ENCODE measurements around the gene ZFYVE19.

Gene ZFYVE19

GRCh38 chr15:40812721-40813425 lies 6.0 kb downstream of the ZFYVE19 start:
- no peak overlapping the region for H3K4me3 ChIP-seq (ENCODE audit: low read length)
- TF ChIP-seq ZNF274 (IDR thresholded peaks at IDR 0.05; ENCODE audit: low read depth, low read length): no peak

- H3K4me3 ChIP-seq (ENCODE audit: low read length): no peak overlapping the region
- TF ChIP-seq ZNF274 (IDR thresholded peaks at IDR 0.05; ENCODE audit: low read depth, low read length): no peak
Observed at GRCh38 chr15:40815042-40815698, 8.3 kb downstream of the ZFYVE19 start.

GRCh38 chr15:40819048-40819447 lies 12.2 kb downstream of the ZFYVE19 start:
- H3K4me3 ChIP-seq (ENCODE audit: low read length): no peak overlapping the region
- no peak for TF ChIP-seq ZNF274 (IDR thresholded peaks at IDR 0.05; ENCODE audit: low read depth, low read length)

GRCh38 chr15:40821195-40821594 lies 14.3 kb downstream of the ZFYVE19 start:
- no peak for TF ChIP-seq ZNF274 (IDR thresholded peaks at IDR 0.05; ENCODE audit: low read depth, low read length)

GRCh38 chr15:40823572-40824343 lies 16.9 kb downstream of the ZFYVE19 start:
- H3K4me3 ChIP-seq (ENCODE audit: low read length): no peak overlapping the region
- TF ChIP-seq ZNF274 (IDR thresholded peaks at IDR 0.05; ENCODE audit: low read depth, low read length): no peak

More at GRCh38 chr15:40821195-40821594, 14.3 kb downstream of the ZFYVE19 start:
- H3K4me3 ChIP-seq (ENCODE audit: low read length): no peak overlapping the region

- H3K4me3 ChIP-seq (ENCODE audit: low read length): no peak overlapping the region
- no peak for TF ChIP-seq ZNF274 (IDR thresholded peaks at IDR 0.05; ENCODE audit: low read depth, low read length)
Observed at GRCh38 chr15:40825661-40826422, 19.0 kb downstream of the ZFYVE19 start.

GRCh38 chr15:40826423-40827075 lies 19.7 kb downstream of the ZFYVE19 start:
- TF ChIP-seq ZNF274 (IDR thresholded peaks at IDR 0.05; ENCODE audit: low read depth, low read length): no peak
- no peak overlapping the region for H3K4me3 ChIP-seq (ENCODE audit: low read length)

GRCh38 chr15:40828447-40829036 lies 21.7 kb downstream of the ZFYVE19 start, which contains the start of gene PPP1R14D:
TSS of gene PPP1R14D (minus strand) at chr15:40828708. CDS start at chr15:40828641, 67 bp downstream.
- H3K4me3 ChIP-seq (ENCODE audit: low read length): no peak within 1 kb of the TSS

GRCh38 chr15:40829115-40829514 lies 22.2 kb downstream of the ZFYVE19 start:
- no peak for TF ChIP-seq ZNF274 (IDR thresholded peaks at IDR 0.05; ENCODE audit: low read depth, low read length)
- H3K4me3 ChIP-seq (ENCODE audit: low read length): no peak overlapping the region

More at GRCh38 chr15:40828447-40829036, 21.7 kb downstream of the ZFYVE19 start, which contains the start of gene PPP1R14D:
- no peak for TF ChIP-seq ZNF274 (IDR thresholded peaks at IDR 0.05; ENCODE audit: low read depth, low read length)

GRCh38 chr15:40830884-40831283 lies 24.0 kb downstream of the ZFYVE19 start:
- TF ChIP-seq ZNF274 (IDR thresholded peaks at IDR 0.05; ENCODE audit: low read depth, low read length): no peak
- no peak overlapping the region for H3K4me3 ChIP-seq (ENCODE audit: low read length)

- no peak for TF ChIP-seq ZNF274 (IDR thresholded peaks at IDR 0.05; ENCODE audit: low read depth, low read length)
- H3K4me3 ChIP-seq (ENCODE audit: low read length): no peak overlapping the region
Observed at GRCh38 chr15:40831861-40832260, 25.0 kb downstream of the ZFYVE19 start.

- H3K4me3 ChIP-seq (ENCODE audit: low read length): no peak overlapping the region
- TF ChIP-seq ZNF274 (IDR thresholded peaks at IDR 0.05; ENCODE audit: low read depth, low read length): no peak
Observed at GRCh38 chr15:40832903-40833302, 26.0 kb downstream of the ZFYVE19 start.

GRCh38 chr15:40836020-40836419 lies 29.1 kb downstream of the ZFYVE19 start:
- TF ChIP-seq ZNF274 (IDR thresholded peaks at IDR 0.05; ENCODE audit: low read depth, low read length): no peak
- H3K4me3 ChIP-seq (ENCODE audit: low read length): no peak overlapping the region
